Retinal pigment epithelial cell (primary cell): ENCODE results near the gene CAB39L.
A peak's percentile ranks its signal among the peaks of the same experiment; 100 is the strongest.

Experiments
- DNase-seq: peaks from one replicate; pipeline ENCODE4 v3.0.0-alpha.2; 2010; ENCODE audit warnings: low read depth
- H3K4me3 ChIP-seq: 2 replicates; pipeline ENCODE4 v1.5.1; 2011; ENCODE audit warnings: mild to moderate bottlenecking, low read length, control low read depth, moderate library complexity
- TF ChIP-seq, protein P1 (sequence below): conservative IDR thresholded peaks from 2 replicates; pipeline ENCODE4 v1.5.1; 2011; ENCODE audit warnings: low read depth, low read length, control low read depth, inconsistent platforms

CAB39L gene

DNA sequence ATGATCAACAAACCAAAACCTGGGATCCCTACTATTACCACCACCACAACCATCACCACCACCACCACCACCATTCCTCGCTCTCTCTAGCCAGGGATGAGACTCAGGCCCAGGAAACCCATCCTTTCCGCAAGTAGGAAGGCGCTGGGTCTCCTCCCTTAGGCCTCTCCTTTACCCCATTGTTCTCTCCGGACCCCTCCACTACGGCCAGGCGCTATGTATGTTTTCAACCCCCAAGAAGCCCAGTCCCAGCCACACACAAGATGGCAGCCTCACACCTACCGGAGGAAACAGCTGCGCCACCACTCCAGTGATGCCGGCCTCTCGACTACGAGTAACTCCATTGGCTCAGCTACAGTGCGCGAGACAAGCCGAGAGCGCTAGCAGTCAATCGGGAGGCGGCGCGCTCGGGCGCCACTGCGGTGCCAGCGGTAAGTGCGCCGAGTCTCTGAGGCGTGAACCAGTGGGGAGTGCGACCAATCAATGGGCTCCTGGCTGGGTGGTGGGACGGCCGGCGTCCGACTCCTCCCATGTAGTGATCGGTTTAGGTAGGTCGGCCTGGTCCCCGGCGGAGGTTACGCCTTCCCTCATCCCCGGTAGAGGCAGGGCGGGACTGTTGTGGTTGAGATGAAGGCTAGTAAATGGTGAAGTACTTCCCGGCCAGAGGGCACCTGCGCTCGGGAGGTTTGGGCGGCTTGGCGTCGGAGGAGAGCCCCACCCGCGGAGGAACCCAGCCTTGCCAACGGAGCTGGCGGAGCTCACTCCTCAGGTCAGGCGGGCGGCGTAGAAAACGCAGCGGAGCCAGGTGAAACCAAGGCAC is at the start of gene CAB39L, which contains the start of gene SETDB2:
Gene CAB39L, minus strand, starts transcription at position 361 of the 820 bp plus-strand sequence. CDS start 61,154 bp downstream, outside the sequence.
Gene SETDB2, plus strand, starts transcription at position 571 of the 820 bp plus-strand sequence. CDS start 7,620 bp downstream, outside the sequence.
- DNase-seq: peak; percentile 98
- peak within 1 kb of the TSS; percentile 89 for H3K4me3 ChIP-seq
- TF ChIP-seq, protein P1, sequence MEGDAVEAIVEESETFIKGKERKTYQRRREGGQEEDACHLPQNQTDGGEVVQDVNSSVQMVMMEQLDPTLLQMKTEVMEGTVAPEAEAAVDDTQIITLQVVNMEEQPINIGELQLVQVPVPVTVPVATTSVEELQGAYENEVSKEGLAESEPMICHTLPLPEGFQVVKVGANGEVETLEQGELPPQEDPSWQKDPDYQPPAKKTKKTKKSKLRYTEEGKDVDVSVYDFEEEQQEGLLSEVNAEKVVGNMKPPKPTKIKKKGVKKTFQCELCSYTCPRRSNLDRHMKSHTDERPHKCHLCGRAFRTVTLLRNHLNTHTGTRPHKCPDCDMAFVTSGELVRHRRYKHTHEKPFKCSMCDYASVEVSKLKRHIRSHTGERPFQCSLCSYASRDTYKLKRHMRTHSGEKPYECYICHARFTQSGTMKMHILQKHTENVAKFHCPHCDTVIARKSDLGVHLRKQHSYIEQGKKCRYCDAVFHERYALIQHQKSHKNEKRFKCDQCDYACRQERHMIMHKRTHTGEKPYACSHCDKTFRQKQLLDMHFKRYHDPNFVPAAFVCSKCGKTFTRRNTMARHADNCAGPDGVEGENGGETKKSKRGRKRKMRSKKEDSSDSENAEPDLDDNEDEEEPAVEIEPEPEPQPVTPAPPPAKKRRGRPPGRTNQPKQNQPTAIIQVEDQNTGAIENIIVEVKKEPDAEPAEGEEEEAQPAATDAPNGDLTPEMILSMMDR: peak; percentile 35

DNA sequence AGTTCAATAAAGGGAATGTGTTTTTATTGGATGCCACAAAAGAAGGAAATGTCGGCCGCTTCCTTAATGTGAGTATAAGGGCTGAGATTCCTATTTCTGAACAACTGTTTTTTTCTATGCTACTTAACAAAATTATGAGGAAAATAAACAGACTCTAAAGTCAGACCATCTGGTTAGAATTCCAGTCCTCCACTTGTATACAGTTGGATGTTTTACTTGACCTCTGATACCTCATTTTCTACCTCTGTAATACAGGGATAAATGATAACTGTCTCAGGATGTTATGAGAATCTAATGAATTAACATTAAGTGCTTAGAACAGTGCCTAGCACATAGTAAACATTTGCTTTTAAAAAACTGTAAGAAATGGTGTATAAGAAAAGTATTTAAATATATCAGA is 44.7 kb upstream of the CAB39L start:
- TF ChIP-seq, protein P1: no peak
- no peak overlapping the region for H3K4me3 ChIP-seq
- DNase-seq: no peak

DNA sequence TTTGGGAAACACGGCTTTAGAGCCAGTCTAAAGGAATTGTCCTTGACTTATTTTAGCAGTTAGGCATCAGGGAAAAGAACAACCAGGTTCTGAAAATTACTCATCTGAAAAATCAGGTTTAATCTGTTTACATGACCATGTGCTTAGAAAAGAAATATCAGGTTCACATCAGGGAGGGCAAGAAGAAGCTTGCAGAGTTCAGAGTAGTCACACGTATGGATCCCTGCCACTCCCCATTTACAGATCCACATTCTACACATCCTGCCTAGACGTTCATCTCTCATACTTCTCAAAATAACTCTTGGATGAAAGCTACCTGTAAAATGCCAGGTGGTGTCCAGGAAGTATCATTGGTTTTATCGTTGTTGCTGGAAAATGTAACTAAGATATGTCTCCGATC is 37.9 kb upstream of the CAB39L start:
- TF ChIP-seq, protein P1: no peak
- no peak for DNase-seq

DNA sequence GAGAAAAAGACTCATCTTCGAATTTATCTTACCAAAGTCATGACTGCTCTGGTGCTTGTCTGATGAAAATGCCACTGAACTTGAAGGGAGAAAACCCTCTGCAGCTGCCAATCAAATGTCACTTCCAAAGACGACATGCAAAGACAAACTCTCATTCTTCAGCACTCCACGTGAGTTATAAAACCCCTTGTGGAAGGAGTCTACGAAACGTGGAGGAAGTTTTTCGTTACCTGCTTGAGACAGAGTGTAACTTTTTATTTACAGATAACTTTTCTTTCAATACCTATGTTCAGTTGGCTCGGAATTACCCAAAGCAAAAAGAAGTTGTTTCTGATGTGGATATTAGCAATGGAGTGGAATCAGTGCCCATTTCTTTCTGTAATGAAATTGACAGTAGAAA is 32.7 kb upstream of the CAB39L start:
- H3K4me3 ChIP-seq: no peak overlapping the region
- TF ChIP-seq, protein P1: no peak
- DNase-seq: no peak

More for the DNA sequence above, 37.9 kb upstream of the CAB39L start:
- H3K4me3 ChIP-seq: no peak overlapping the region

DNA sequence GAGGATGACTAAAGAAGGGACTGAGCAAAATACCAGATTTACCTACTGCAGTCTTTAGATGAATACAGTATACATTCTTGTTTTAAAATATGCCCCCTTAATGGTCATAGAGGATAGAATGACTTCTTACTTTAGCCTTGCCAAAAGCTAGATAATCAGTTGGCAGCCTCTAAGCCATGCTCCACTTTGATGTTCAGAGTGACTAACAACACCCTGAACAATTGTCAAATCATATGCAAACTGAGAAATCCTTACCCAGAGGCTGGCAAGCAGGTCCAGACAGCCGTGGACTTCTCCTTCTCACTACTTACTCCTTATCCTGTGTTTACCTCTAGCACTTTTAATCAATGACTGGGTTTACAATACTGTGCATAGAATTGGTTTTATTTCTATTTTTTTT is 28.3 kb upstream of the CAB39L start:
- TF ChIP-seq, protein P1: no peak
- no peak for DNase-seq

DNA sequence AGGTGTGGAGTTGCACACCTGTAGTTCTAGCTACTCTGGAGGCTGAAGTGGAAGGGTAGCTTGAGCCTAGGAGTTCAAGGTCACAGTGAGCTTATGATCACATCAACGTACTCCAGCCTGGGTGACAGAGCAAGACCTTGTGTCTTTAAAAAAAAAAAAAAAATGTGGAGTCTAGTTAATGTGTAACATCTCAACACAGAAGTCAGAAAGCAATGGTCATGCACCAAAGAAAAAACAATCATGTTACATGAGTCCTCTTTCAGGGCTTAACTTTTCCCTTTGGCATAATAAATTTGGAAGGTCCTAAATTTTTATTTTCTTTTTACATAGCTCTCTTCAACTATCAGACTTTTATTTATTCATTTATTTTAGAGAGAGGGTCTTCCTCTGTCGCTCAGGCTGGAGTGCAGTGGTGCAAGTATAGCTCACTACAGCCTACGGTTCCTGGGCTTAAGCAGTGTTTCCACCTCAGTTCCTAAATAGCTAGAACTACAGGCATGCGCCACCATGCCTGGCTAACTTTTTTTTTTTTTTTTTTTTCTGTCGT is 22.5 kb upstream of the CAB39L start:
- TF ChIP-seq, protein P1: no peak
- DNase-seq: no peak

More for the DNA sequence above, 28.3 kb upstream of the CAB39L start:
- no peak overlapping the region for H3K4me3 ChIP-seq

More for the DNA sequence above, 22.5 kb upstream of the CAB39L start:
- H3K4me3 ChIP-seq: no peak overlapping the region
